Measurements from ENCODE around the gene GREM2.

Gene GREM2

GRCh38 chr1:240619906-240620621, 8.1 kb upstream of the GREM2 start:
- no peak overlapping the region for H3K27ac ChIP-seq
- TF ChIP-seq ZFX (IDR thresholded peaks at IDR 0.05) = no peak
- TF ChIP-seq, protein P1, sequence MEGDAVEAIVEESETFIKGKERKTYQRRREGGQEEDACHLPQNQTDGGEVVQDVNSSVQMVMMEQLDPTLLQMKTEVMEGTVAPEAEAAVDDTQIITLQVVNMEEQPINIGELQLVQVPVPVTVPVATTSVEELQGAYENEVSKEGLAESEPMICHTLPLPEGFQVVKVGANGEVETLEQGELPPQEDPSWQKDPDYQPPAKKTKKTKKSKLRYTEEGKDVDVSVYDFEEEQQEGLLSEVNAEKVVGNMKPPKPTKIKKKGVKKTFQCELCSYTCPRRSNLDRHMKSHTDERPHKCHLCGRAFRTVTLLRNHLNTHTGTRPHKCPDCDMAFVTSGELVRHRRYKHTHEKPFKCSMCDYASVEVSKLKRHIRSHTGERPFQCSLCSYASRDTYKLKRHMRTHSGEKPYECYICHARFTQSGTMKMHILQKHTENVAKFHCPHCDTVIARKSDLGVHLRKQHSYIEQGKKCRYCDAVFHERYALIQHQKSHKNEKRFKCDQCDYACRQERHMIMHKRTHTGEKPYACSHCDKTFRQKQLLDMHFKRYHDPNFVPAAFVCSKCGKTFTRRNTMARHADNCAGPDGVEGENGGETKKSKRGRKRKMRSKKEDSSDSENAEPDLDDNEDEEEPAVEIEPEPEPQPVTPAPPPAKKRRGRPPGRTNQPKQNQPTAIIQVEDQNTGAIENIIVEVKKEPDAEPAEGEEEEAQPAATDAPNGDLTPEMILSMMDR (conservative IDR thresholded peaks at IDR 0.05) = no peak

DNA sequence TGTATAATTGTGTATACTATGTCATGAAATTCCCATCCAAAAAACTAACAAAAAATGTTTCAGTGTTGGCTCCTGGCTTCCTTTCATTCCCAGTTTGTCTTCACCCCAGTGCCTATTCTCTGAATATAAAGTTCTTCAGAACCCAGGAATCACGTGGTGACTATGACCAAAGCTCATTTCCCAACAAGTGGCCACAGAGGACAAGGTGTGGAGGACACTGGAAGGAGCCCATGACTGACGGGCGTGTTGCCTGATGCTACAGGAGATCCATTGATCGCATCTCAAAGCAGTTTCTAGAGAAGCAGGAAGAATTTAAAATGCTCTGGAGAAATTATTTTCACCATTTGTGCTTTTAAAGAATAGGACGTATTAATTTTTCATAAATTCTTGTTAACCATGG, 7.4 kb upstream of the GREM2 start:
- H3K27ac ChIP-seq = no peak overlapping the region
- TF ChIP-seq ZFX (IDR thresholded peaks at IDR 0.05) = no peak
- TF ChIP-seq, protein P1 (conservative IDR thresholded peaks at IDR 0.05) = no peak

DNA sequence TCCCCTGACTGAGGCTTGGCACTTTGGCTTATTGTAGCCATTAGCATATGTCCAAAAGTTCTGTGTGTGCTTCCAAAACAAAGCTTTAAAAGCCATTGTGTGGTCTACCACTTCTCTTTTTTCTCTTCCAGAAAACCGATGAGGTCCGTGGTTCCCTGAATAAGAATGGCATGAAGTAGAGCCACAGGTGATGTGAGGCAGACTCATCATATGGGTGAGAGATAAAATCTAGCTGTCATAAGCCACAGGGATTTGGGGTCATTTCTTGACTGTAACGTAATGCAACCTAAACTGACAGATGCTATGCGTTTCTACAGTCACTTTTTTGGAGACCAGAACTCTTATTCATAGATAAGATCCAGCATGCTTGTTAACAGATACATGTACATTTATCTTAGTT, 7.0 kb upstream of the GREM2 start:
- no peak overlapping the region for H3K27ac ChIP-seq
- no peak for TF ChIP-seq ZFX (IDR thresholded peaks at IDR 0.05)
- TF ChIP-seq, protein P1 (conservative IDR thresholded peaks at IDR 0.05) = no peak

DNA sequence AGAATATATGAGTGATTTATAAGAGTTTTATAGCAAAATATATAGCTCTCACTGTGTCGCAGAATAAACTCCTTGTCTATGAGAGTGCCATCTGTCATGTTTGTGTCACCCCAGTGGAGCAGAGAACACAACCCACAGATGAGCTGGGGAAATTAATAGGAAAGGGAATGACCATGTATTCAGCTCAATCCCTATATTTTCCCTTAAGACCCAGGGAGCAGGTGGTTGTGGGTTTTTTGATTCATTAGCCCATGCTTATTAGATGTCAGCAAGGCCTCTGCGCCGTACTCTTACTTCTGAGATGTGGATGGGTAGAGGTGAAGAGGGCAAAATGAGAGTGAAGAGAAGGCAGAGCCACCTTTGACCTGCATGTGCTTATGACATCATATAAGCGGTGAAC, 4.1 kb upstream of the GREM2 start:
- TF ChIP-seq, protein P1 (conservative IDR thresholded peaks at IDR 0.05) = no peak
- no peak for TF ChIP-seq ZFX (IDR thresholded peaks at IDR 0.05)
- no peak overlapping the region for H3K27ac ChIP-seq

GRCh38 chr1:240613356-240614142, 1.6 kb upstream of the GREM2 start:
- no peak overlapping the region for H3K27ac ChIP-seq
- no peak for TF ChIP-seq ZFX (IDR thresholded peaks at IDR 0.05)
- TF ChIP-seq, protein P1 (conservative IDR thresholded peaks at IDR 0.05) = no peak

DNA sequence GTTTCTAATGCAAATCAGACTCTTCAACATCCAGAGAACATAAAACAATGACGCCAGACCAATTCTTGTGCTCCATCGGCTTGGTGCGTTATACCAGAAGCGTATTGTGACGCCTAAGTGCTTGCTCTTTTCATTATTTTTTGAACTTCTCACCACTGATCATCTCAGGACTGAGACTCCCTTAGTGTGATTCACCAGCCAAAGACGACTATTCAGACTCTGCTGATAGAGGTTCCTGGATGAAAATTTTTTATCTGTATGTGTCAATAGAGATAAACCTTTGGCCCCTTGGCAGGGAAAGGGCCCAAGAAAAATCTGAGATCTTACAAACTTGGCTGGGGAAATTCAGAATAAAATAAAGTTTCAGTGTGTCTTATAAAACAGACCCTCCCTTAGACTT, 856 bp upstream of the GREM2 start:
- H3K27ac ChIP-seq = no peak overlapping the region
- no peak for TF ChIP-seq ZFX (IDR thresholded peaks at IDR 0.05)
- TF ChIP-seq, protein P1 (conservative IDR thresholded peaks at IDR 0.05) = no peak

DNA sequence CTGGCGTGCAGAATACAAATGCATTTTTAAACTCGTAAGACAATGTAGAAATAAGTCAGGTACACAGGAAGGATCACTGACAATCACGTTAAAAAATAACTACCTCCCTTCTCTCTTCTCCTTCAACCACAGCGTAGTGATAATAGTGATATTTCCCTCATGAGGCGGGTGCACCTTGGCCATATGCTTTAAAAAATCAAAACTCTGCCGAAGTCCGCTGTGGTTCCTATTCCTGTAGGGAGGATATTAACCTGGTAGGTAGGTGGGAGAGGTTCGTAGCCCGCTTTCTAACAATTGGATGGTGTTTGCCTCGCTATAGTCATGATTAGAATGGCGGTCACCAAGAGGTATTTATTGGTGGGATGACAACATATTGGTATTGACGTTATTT, 732 bp downstream of the GREM2 start:
- TF ChIP-seq ZFX (IDR thresholded peaks at IDR 0.05) = no peak
- TF ChIP-seq, protein P1 (conservative IDR thresholded peaks at IDR 0.05) = no peak
- no peak overlapping the region for H3K27ac ChIP-seq

Measured in C4-2B (cell line).